ENCODE data around the gene NR2E1. TPM values are rescaled to one million over a fixed set of nuclear protein-coding genes. Genes with fewer than 3 reads are reported as not detected.

NR2E1 gene
- total and polyA plus RNA-seq, 2 of the 13 experiments (the other 11 are each of a cell fraction or from before 2014, with no cell fraction given), result not detected

DNA sequence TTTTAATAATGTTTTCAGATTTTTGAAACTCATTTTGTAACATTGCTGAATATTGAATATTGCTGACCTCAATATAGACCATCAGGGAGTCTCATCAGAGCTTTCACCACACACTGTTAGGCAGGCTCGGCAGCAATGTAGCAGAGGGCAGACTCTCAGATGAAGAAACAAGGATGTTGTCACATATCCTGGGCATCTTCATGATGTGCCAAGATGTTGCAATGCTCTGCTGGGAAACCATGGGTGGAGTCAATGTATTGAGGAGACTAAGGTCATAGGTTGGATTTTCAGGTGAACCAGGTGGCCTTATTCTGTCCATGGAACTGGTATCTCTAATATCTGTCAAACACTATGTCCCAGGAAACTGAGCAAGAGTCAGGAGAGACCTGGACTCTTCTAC is 27.3 kb downstream of the NR2E1 start:
- Histone ChIP-seq H4K20me1 (ENCODE audit: insufficient read depth, low read length) (no peaks in the 10 kb centered on the region), H2AFZ (ENCODE audit: low read length) (no peak overlapping the region), H3K4me1 (ENCODE audit: insufficient read depth, low read length) (0 out of 2 replicates have a peak, but pooled peaks cover 8% of the 10 kb centered on the region), H3K36me3 (replicated peaks in 1 of 2; ENCODE audit: control insufficient read depth in 1 of 2, insufficient read depth in 2 of 2, low read length in 2 of 2) (no peaks in the 10 kb centered on the region), H3K27me3 (ENCODE audit: control insufficient read depth in 1 of 2, insufficient read depth in 2 of 2, low read length in 2 of 2) (peaks cover 1 to 2% of the 10 kb centered on the region in 2 experiments; a peak in 2 of 5 replicates), H3K9ac (ENCODE audit: insufficient read depth, low read depth, low read length) (no peak overlapping the region), H3K27ac (ENCODE audit: extremely low read length, insufficient read depth, low read length) (no peak overlapping the region), H3K79me2 (ENCODE audit: insufficient read depth, low read length) (no peaks in the 10 kb centered on the region), H3K4me2 (ENCODE audit: low read depth, low read length) (no peak overlapping the region), H3K9me3 (ENCODE audit: low read length) (no peaks in the 10 kb centered on the region), H3K4me3 (replicated peaks in 1 of 3; ENCODE audit: insufficient read depth in 1 of 3, low read depth in 2 of 3, low read length in 3 of 3) (no peak overlapping the region)
- no peak for DNase-seq (ENCODE audit: low spot score)
- in situ Hi-C loops (cut with HindIII; ENCODE audit: extremely low pct_ligation_motif_present, low pct_unique_long_range_greater_than_20kb) (no loop called here), intact Hi-C loops (cut with micrococcal nuclease; ENCODE audit: unreplicated experiment) (no loop called here)
- POLR2A ChIA-PET, result no interaction called here
- CTCF ChIA-PET (ENCODE audit: low intra/inter-chr PET ratio, low total read pairs), result no interaction called here
- WGBS (ENCODE audit: low lambda C conversion rate), result 0% methylated on average over 1 of the region's 1 CpG
- TF ChIP-seq SPEN (CRISPR knock-in tag; IDR thresholded peaks at IDR 0.05; ENCODE audit: low read depth), result no peak
- TF ChIP-seq, protein P1, sequence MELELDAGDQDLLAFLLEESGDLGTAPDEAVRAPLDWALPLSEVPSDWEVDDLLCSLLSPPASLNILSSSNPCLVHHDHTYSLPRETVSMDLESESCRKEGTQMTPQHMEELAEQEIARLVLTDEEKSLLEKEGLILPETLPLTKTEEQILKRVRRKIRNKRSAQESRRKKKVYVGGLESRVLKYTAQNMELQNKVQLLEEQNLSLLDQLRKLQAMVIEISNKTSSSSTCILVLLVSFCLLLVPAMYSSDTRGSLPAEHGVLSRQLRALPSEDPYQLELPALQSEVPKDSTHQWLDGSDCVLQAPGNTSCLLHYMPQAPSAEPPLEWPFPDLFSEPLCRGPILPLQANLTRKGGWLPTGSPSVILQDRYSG (CRISPR knock-in tag; IDR thresholded peaks at IDR 0.05), result no peak
- no peak for TF ChIP-seq PHF21A (CRISPR knock-in tag; IDR thresholded peaks at IDR 0.05)
- TF ChIP-seq ZNF225 (CRISPR knock-in tag; IDR thresholded peaks at IDR 0.05), result no peak
- TF ChIP-seq ZNF207 (IDR thresholded peaks at IDR 0.05; ENCODE audit: borderline replicate concordance), result no peak
- TF ChIP-seq ZNF713 (CRISPR knock-in tag; IDR thresholded peaks at IDR 0.05), result no peak
- no peak for TF ChIP-seq FOXM1 (CRISPR knock-in tag; IDR thresholded peaks at IDR 0.05)
- TF ChIP-seq, protein P2, sequence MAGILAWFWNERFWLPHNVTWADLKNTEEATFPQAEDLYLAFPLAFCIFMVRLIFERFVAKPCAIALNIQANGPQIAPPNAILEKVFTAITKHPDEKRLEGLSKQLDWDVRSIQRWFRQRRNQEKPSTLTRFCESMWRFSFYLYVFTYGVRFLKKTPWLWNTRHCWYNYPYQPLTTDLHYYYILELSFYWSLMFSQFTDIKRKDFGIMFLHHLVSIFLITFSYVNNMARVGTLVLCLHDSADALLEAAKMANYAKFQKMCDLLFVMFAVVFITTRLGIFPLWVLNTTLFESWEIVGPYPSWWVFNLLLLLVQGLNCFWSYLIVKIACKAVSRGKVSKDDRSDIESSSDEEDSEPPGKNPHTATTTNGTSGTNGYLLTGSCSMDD (CRISPR knock-in tag; IDR thresholded peaks at IDR 0.05), result no peak
- TF ChIP-seq MAFF (IDR thresholded peaks at IDR 0.05; ENCODE audit: low read depth, low read length), result no peak
- TF ChIP-seq KAT2B (IDR thresholded peaks at IDR 0.05; ENCODE audit: borderline replicate concordance, low read depth, low read length), result no peak
- TF ChIP-seq HIC2 (CRISPR knock-in tag; IDR thresholded peaks at IDR 0.05; ENCODE audit: low read depth), result no peak
- TF ChIP-seq, protein P3, sequence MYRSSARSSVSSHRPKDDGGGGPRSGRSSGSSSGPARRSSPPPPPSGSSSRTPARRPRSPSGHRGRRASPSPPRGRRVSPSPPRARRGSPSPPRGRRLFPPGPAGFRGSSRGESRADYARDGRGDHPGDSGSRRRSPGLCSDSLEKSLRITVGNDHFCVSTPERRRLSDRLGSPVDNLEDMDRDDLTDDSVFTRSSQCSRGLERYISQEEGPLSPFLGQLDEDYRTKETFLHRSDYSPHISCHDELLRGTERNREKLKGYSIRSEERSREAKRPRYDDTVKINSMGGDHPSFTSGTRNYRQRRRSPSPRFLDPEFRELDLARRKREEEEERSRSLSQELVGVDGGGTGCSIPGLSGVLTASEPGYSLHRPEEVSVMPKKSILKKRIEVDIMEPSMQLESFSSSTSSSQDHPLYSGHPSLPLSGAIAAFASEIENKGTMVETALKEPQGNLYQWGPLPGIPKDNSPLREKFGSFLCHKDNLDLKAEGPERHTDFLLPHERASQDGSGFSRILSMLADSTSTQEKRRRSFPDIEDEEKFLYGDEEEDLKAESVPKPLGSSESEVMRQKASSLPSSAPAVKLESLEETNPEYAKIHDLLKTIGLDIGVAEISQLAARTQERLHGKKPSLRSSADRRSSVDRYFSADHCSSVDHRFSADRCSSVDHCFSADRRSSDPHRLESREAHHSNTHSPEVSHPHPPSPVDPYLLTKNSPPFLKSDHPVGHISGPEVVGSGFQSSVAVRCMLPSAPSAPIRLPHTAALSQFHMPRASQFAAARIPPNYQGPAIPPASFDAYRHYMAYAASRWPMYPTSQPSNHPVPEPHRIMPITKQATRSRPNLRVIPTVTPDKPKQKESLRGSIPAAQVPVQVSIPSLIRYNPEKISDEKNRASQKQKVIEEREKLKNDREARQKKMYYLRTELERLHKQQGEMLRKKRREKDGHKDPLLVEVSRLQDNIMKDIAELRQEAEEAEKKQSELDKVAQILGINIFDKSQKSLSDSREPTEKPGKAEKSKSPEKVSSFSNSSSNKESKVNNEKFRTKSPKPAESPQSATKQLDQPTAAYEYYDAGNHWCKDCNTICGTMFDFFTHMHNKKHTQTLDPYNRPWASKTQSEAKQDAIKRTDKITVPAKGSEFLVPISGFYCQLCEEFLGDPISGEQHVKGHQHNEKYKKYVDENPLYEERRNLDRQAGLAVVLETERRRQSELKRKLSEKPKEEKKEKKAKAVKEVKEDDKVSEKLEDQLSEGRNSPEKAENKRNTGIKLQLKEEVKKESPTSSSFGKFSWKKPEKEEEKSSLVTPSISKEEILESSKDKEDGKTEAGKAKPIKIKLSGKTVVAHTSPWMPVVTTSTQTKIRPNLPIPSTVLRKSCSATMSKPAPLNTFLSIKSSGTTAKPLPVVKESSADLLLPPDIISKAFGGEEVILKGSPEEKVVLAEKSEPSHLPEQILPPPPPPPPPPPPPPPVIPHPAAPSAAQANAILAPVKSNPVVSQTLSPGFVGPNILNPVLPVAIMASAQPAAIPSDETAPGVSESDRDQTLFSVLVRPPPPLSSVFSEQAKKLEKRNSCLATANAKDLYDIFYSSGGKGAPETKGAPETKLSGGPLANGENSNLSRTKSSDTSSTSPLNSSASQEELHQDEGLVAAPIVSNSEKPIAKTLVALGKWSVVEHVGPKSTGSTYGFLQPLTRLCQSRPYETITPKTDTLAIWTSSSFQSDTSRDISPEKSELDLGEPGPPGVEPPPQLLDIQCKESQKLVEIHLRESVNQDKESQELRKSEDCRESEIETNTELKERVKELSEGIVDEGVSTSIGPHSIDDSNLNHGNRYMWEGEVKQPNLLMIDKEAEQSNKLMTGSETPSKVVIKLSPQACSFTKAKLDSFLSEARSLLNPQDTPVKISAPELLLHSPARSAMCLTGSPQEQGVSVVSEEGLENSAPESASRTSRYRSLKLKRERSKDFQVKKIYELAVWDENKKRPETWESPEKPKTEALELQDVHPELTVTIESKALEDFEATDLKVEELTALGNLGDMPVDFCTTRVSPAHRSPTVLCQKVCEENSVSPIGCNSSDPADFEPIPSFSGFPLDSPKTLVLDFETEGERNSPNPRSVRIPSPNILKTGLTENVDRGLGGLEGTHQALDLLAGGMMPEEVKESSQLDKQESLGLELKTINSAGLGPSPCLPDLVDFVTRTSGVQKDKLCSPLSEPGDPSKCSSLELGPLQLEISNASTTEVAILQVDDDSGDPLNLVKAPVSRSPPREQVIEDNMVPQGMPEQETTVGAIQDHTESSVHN (CRISPR knock-in tag; IDR thresholded peaks at IDR 0.05), result no peak
- ATAC-seq, result no peak
- no TSS peak for BruUV-seq (replicated peaks)
- FAIRE-seq, result no peak
